ENCODE measurements around the gene UCP3.

The UCP3 gene

DNA sequence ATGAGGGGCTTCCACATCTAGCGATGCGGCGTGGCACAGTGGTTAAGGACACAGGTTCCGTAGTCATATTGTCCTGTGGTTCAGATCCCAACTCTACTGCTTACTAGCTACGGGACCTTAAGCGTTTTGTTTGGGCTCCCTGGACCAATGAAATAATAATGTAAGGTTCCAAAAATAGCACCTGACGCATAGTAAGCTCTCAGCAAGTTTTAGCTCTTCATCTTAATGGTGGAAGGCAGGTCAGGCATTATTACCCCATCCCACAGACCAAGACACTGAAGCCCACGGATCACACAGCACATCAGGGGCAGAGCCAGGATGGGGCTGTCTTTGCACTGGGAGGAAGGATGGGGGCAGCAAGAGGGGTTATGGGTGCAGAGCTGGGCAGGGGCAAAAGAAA, 45.0 kb downstream of the UCP3 start:
- DNase-seq, result no peak
- no peak overlapping the region for H4K8ac ChIP-seq (ENCODE audit: low read length)
- H3K27ac ChIP-seq (ENCODE audit: low read length, poor library complexity, severe bottlenecking), result no peak overlapping the region
- H3K9me3 ChIP-seq (ENCODE audit: control insufficient read depth, low read length), result no peaks in the 10 kb centered on the region
- no peak overlapping the region for H2BK15ac ChIP-seq (ENCODE audit: low read depth, poor library complexity, severe bottlenecking)
- H2AFZ ChIP-seq (ENCODE audit: low read depth, low read length), result no peak overlapping the region
- H2BK120ac ChIP-seq (ENCODE audit: low read depth, low read length), result peak overlapping the region; percentile 54
- peaks cover 8% of the 10 kb centered on the region for H3K4me1 ChIP-seq (ENCODE audit: control insufficient read depth, insufficient read depth, low read depth, low read length)
- no peak overlapping the region for H3K18ac ChIP-seq (ENCODE audit: low read depth in 1 of 2, low read length in 2 of 2)
- H4K91ac ChIP-seq (ENCODE audit: low read length), result peak overlapping the region; percentile 18
- peaks cover 0 to 34% of the 10 kb centered on the region in 2 experiments for H3K27me3 ChIP-seq (ENCODE audit: control insufficient read depth in 1 of 2, insufficient read depth in 1 of 2, low read length in 2 of 2)
- H3K4me3 ChIP-seq (ENCODE audit: insufficient read depth in 1 of 2, low read depth in 1 of 2, low read length in 2 of 2), result no peak overlapping the region
- H3K36me3 ChIP-seq (ENCODE audit: control insufficient read depth in 1 of 2, insufficient read depth in 2 of 2, low read depth in 1 of 2, low read length in 2 of 2), result peaks cover 0 to 23% of the 10 kb centered on the region in 2 experiments
- WGBS, result 84% methylated on average over 8 of the region's 8 CpGs
- no peak overlapping the region for H3K14ac ChIP-seq (ENCODE audit: low read length in 2 of 2)
- peak overlapping the region; percentile 36 for H2BK5ac ChIP-seq (ENCODE audit: low read depth, low read length, poor library complexity, severe bottlenecking)
- H3K79me1 ChIP-seq (replicated peaks; ENCODE audit: low read length, poor library complexity, severe bottlenecking), result peaks cover 4% of the 10 kb centered on the region
- H3K4me2 ChIP-seq (ENCODE audit: low read length, poor library complexity, severe bottlenecking), result no peak overlapping the region
- H3K4ac ChIP-seq (ENCODE audit: low read depth in 1 of 2, low read length in 2 of 2), result no peak overlapping the region
- H2AK5ac ChIP-seq (ENCODE audit: low read length, severe bottlenecking), result no peak overlapping the region
- peak overlapping the region; percentile 18 for H3K9ac ChIP-seq (ENCODE audit: low read length)
- H2BK12ac ChIP-seq (ENCODE audit: low read length in 2 of 2), result peak overlapping the region in 1 of 2 experiments; percentile 38
- H3K23ac ChIP-seq (ENCODE audit: low read length in 2 of 2), result peak overlapping the region in 1 of 2 experiments; percentile 10

GRCh38 chr11:73962101-73962705, 46.7 kb downstream of the UCP3 start:
- H3K4me2 ChIP-seq (ENCODE audit: low read length, poor library complexity, severe bottlenecking), result no peak overlapping the region
- no peak overlapping the region for H3K4ac ChIP-seq (ENCODE audit: low read depth in 1 of 2, low read length in 2 of 2)
- no peak overlapping the region for H3K23ac ChIP-seq (ENCODE audit: low read length in 2 of 2)
- H3K27ac ChIP-seq (ENCODE audit: low read length, poor library complexity, severe bottlenecking), result no peak overlapping the region
- no peak overlapping the region for H4K91ac ChIP-seq (ENCODE audit: low read length)
- peaks cover 0 to 31% of the 10 kb centered on the region in 2 experiments for H3K36me3 ChIP-seq (ENCODE audit: control insufficient read depth in 1 of 2, insufficient read depth in 2 of 2, low read depth in 1 of 2, low read length in 2 of 2)
- peaks cover 11% of the 10 kb centered on the region for H3K4me1 ChIP-seq (ENCODE audit: control insufficient read depth, insufficient read depth, low read depth, low read length)
- H3K18ac ChIP-seq (ENCODE audit: low read depth in 1 of 2, low read length in 2 of 2), result no peak overlapping the region
- DNase-seq, result no peak
- no peak overlapping the region for H3K4me3 ChIP-seq (ENCODE audit: insufficient read depth in 1 of 2, low read depth in 1 of 2, low read length in 2 of 2)
- peaks cover 0 to 51% of the 10 kb centered on the region in 2 experiments for H3K27me3 ChIP-seq (ENCODE audit: control insufficient read depth in 1 of 2, insufficient read depth in 1 of 2, low read length in 2 of 2)
- H2AFZ ChIP-seq (ENCODE audit: low read depth, low read length), result no peak overlapping the region
- H3K14ac ChIP-seq (ENCODE audit: low read length in 2 of 2), result no peak overlapping the region
- H3K79me1 ChIP-seq (replicated peaks; ENCODE audit: low read length, poor library complexity, severe bottlenecking), result peaks cover 4% of the 10 kb centered on the region
- 81% methylated on average over 6 of the region's 7 CpGs for WGBS
- H2AK5ac ChIP-seq (ENCODE audit: low read length, severe bottlenecking), result no peak overlapping the region
- H2BK15ac ChIP-seq (ENCODE audit: low read depth, poor library complexity, severe bottlenecking), result no peak overlapping the region
- no peak overlapping the region for H3K9ac ChIP-seq (ENCODE audit: low read length)
- no peak overlapping the region for H4K8ac ChIP-seq (ENCODE audit: low read length)
- no peak overlapping the region for H2BK12ac ChIP-seq (ENCODE audit: low read length in 2 of 2)
- H2BK120ac ChIP-seq (ENCODE audit: low read depth, low read length), result no peak overlapping the region
- no peak overlapping the region for H2BK5ac ChIP-seq (ENCODE audit: low read depth, low read length, poor library complexity, severe bottlenecking)
- no peaks in the 10 kb centered on the region for H3K9me3 ChIP-seq (ENCODE audit: control insufficient read depth, low read length)

DNA sequence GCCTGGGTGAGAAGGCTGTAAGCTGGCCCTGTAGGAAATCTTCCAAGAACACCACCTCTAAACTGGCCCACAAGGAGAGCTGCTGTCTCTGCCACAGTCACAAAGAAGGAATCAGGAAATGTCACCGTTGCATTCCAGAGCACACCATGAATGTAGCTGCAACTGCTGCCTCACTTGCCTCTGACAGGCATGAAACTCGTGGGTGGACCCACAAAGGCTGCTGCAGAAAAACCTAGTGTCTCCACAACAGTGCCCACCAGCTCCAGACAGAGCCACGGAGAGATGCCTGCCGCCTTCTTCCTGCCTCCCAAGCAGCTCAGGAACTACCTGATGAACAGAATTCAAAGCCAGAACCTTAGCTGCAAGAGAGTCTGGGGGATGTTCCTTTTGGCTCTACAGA, 47.6 kb downstream of the UCP3 start:
- no peak overlapping the region for H2BK15ac ChIP-seq (ENCODE audit: low read depth, poor library complexity, severe bottlenecking)
- H2AK5ac ChIP-seq (ENCODE audit: low read length, severe bottlenecking), result no peak overlapping the region
- H3K4ac ChIP-seq (ENCODE audit: low read depth in 1 of 2, low read length in 2 of 2), result no peak overlapping the region
- no peak overlapping the region for H4K91ac ChIP-seq (ENCODE audit: low read length)
- no peak overlapping the region for H2AFZ ChIP-seq (ENCODE audit: low read depth, low read length)
- no peak overlapping the region for H3K18ac ChIP-seq (ENCODE audit: low read depth in 1 of 2, low read length in 2 of 2)
- no peak overlapping the region for H4K8ac ChIP-seq (ENCODE audit: low read length)
- no peak overlapping the region for H3K14ac ChIP-seq (ENCODE audit: low read length in 2 of 2)
- DNase-seq, result peak; percentile 36
- H3K4me3 ChIP-seq (ENCODE audit: insufficient read depth in 1 of 2, low read depth in 1 of 2, low read length in 2 of 2), result no peak overlapping the region
- H3K23ac ChIP-seq (ENCODE audit: low read length in 2 of 2), result no peak overlapping the region
- H3K27ac ChIP-seq (ENCODE audit: low read length, poor library complexity, severe bottlenecking), result no peak overlapping the region
- no peak overlapping the region for H2BK120ac ChIP-seq (ENCODE audit: low read depth, low read length)
- H3K9me3 ChIP-seq (ENCODE audit: control insufficient read depth, low read length), result no peaks in the 10 kb centered on the region
- H3K79me1 ChIP-seq (replicated peaks; ENCODE audit: low read length, poor library complexity, severe bottlenecking), result peaks cover 7% of the 10 kb centered on the region
- H2BK5ac ChIP-seq (ENCODE audit: low read depth, low read length, poor library complexity, severe bottlenecking), result no peak overlapping the region
- no peak overlapping the region for H3K4me2 ChIP-seq (ENCODE audit: low read length, poor library complexity, severe bottlenecking)
- H3K9ac ChIP-seq (ENCODE audit: low read length), result no peak overlapping the region
- H3K36me3 ChIP-seq (ENCODE audit: control insufficient read depth in 1 of 2, insufficient read depth in 2 of 2, low read depth in 1 of 2, low read length in 2 of 2), result peaks cover 0 to 36% of the 10 kb centered on the region in 2 experiments
- peaks cover 0 to 57% of the 10 kb centered on the region in 2 experiments for H3K27me3 ChIP-seq (ENCODE audit: control insufficient read depth in 1 of 2, insufficient read depth in 1 of 2, low read length in 2 of 2)
- WGBS, result 76% methylated on average over 4 of the region's 4 CpGs
- peaks cover 18% of the 10 kb centered on the region for H3K4me1 ChIP-seq (ENCODE audit: control insufficient read depth, insufficient read depth, low read depth, low read length)
- H2BK12ac ChIP-seq (ENCODE audit: low read length in 2 of 2), result no peak overlapping the region

DNA sequence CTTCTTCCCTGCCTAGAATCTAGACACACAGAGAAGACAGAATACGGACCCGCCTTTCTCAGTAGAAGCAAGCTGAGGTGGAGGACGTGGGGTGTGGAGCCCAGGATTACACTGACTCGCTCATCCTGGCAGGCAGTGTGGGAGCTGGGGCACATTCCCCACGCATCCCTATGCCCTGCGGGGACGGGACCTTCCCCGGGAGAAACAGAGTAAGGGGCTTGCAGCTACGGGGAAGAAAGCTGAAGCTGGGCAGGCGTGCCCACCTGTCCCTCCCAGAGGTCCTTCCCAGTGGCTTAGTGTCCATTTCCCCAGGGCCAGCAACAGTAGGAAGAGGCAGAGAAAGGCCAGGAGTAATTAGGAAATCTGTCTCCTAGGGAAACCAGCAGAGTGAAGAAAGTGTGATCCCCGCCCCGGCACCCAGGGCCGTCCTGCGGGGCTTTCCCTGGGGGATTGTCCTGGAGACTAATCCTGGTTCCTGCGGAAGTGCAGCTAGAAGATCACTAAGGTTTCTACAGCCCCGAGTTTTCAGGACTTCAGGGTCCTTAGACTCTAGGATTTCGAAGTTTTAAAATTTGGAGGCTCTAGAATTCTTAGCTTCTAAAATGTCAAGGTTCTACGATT, 50.3 kb downstream of the UCP3 start:
- Histone ChIP-seq H3K18ac (ENCODE audit: low read depth in 1 of 2, low read length in 2 of 2) (no peak overlapping the region), H3K79me1 (replicated peaks; ENCODE audit: low read length, poor library complexity, severe bottlenecking) (peaks cover 4% of the 10 kb centered on the region), H3K4ac (ENCODE audit: low read depth in 1 of 2, low read length in 2 of 2) (no peak overlapping the region), H2AFZ (ENCODE audit: low read depth, low read length) (no peak overlapping the region), H2AK5ac (ENCODE audit: low read length, severe bottlenecking) (peak overlapping the region; percentile 34), H3K36me3 (ENCODE audit: control insufficient read depth in 1 of 2, insufficient read depth in 2 of 2, low read depth in 1 of 2, low read length in 2 of 2) (peaks cover 0 to 32% of the 10 kb centered on the region in 2 experiments), H3K27ac (ENCODE audit: low read length, poor library complexity, severe bottlenecking) (no peak overlapping the region), H3K4me2 (ENCODE audit: low read length, poor library complexity, severe bottlenecking) (no peak overlapping the region), H3K9me3 (ENCODE audit: control insufficient read depth, low read length) (no peaks in the 10 kb centered on the region), H2BK15ac (ENCODE audit: low read depth, poor library complexity, severe bottlenecking) (no peak overlapping the region), H3K27me3 (ENCODE audit: control insufficient read depth in 1 of 2, insufficient read depth in 1 of 2, low read length in 2 of 2) (peaks cover 0 to 34% of the 10 kb centered on the region in 2 experiments), H2BK5ac (ENCODE audit: low read depth, low read length, poor library complexity, severe bottlenecking) (no peak overlapping the region), H4K8ac (ENCODE audit: low read length) (peak overlapping the region; percentile 28), H4K91ac (ENCODE audit: low read length) (peak overlapping the region; percentile 9), H3K4me3 (ENCODE audit: insufficient read depth in 1 of 2, low read depth in 1 of 2, low read length in 2 of 2) (no peak overlapping the region), H2BK120ac (ENCODE audit: low read depth, low read length) (no peak overlapping the region), H2BK12ac (ENCODE audit: low read length in 2 of 2) (no peak overlapping the region), H3K4me1 (ENCODE audit: control insufficient read depth, insufficient read depth, low read depth, low read length) (peaks cover 20% of the 10 kb centered on the region), H3K14ac (ENCODE audit: low read length in 2 of 2) (no peak overlapping the region), H3K23ac (ENCODE audit: low read length in 2 of 2) (peak overlapping the region in 1 of 2 experiments; percentile 5), H3K9ac (ENCODE audit: low read length) (no peak overlapping the region)
- 93% methylated on average over 18 of the region's 18 CpGs for WGBS
- no peak for DNase-seq

Data from mesenchymal stem cell (in vitro differentiated cells and primary cell).